ENCODE measurements around the gene UNC13B. TPM values are rescaled to one million over a fixed set of nuclear protein-coding genes. Genes with fewer than 3 reads are reported as not detected.

Gene UNC13B
- total RNA-seq, 1 donor from 2014 or later = 31.0 TPM

GRCh38 chr9:35341021-35341420 lies 179.2 kb downstream of the UNC13B start:
- Mint-ChIP-seq H3K9me3 (no peaks in the 10 kb centered on the region), H3K36me3 (peaks cover under 1% of the 10 kb centered on the region), H3K4me1 (peaks cover 17% of the 10 kb centered on the region), H3K27ac (no peak overlapping the region), H3K4me3 (no peak overlapping the region), H3K27me3 (ENCODE audit: low read depth) (no peaks in the 10 kb centered on the region)
- no peak for TF ChIP-seq CTCF (IDR thresholded peaks at IDR 0.05; ENCODE audit: unreplicated experiment)
- DNase-seq (ENCODE audit: low spot score in 2 of 2, unreplicated experiment in 2 of 2) = no peak

DNA sequence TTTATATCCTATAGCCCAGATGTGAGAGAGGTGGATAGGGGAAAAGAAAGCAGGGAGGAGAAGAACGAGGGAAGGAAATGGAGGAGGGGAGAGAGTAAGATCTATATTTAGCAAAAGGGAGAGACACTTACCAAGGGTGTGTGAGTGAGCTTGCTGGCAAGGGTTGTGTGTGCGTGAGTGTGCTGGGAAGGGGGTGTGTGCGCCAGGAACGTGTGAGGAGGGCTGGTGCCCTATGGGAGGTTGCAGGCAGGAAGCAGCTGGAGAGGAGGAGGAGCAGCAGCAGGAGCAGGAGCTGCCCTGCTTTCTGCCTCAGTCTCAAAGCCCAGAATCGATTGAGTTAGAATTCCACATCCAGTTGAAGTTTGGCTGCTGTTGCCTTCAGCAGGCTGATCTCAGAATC lies 179.8 kb downstream of the UNC13B start:
- Mint-ChIP-seq H3K27ac (no peak overlapping the region), H3K4me1 (peaks cover 22% of the 10 kb centered on the region), H3K36me3 (no peaks in the 10 kb centered on the region), H3K9me3 (no peaks in the 10 kb centered on the region), H3K27me3 (ENCODE audit: low read depth) (no peaks in the 10 kb centered on the region), H3K4me3 (no peak overlapping the region)
- DNase-seq (ENCODE audit: low spot score in 2 of 2, unreplicated experiment in 2 of 2) = no peak
- TF ChIP-seq CTCF (IDR thresholded peaks at IDR 0.05; ENCODE audit: unreplicated experiment) = no peak

DNA sequence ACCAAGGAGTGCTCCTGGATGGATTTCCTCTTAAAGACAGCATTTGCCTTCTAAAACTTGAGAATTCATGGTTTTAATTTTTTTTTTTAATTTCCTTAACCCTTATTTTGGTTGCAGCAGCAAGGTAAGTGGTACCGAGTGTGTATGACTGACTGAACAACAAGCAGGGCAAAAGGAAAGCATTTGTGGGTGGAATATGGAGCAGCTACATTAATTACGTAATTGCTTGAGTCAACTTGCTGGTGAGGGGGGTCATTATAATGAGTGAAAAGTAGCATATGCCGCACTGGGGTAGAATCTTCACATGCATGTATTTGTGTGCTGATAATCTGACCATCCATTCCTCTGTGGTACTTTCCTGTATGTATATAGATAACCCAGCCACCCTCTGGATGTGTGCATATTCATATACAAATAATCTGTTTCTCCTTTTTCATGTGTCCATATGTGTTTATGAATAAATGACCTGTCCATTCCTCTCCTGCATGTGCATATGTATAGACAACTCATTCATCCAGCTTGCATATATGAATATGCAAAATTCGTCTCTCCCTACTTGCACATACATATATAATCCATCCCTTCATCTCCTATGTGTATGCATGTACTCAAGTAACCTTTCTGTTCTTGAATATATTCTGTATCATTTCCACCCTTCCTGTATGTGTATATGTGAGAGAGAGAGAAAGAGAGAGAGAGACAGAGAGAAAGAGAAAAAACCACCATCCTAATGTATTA lies 180.6 kb downstream of the UNC13B start:
- Mint-ChIP-seq H3K27me3 (ENCODE audit: low read depth) (no peaks in the 10 kb centered on the region), H3K36me3 (no peaks in the 10 kb centered on the region), H3K9me3 (no peaks in the 10 kb centered on the region), H3K27ac (no peak overlapping the region), H3K4me1 (peaks cover 22% of the 10 kb centered on the region), H3K4me3 (no peak overlapping the region)
- no peak for DNase-seq (ENCODE audit: low spot score in 2 of 2, unreplicated experiment in 2 of 2)
- no peak for TF ChIP-seq CTCF (IDR thresholded peaks at IDR 0.05; ENCODE audit: unreplicated experiment)

DNA sequence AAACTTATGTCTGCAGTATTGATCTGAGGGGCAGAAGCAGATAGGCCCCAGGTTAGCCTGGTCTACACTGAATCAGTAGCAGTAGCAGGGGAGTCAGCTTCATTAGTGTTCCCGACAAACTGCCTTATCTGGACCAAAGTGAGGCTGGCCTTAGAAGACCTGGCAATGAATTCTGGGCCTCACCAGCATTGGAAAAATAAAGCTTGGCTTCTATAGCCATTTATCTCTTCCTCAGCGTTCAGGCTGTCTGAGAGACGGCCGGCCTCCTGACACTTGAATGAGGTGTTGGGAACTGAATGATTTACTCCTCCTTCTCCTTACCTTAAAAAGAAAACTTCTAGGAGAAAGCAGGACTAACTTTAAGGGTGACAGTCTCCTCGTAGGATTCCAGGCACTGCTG lies 186.3 kb downstream of the UNC13B start:
- Mint-ChIP-seq H3K9me3 (no peaks in the 10 kb centered on the region), H3K27ac (no peak overlapping the region), H3K4me3 (no peak overlapping the region), H3K36me3 (no peaks in the 10 kb centered on the region), H3K27me3 (ENCODE audit: low read depth) (no peaks in the 10 kb centered on the region), H3K4me1 (peaks cover 11% of the 10 kb centered on the region)
- no peak for DNase-seq (ENCODE audit: low spot score in 2 of 2, unreplicated experiment in 2 of 2)
- no peak for TF ChIP-seq CTCF (IDR thresholded peaks at IDR 0.05; ENCODE audit: unreplicated experiment)

- Mint-ChIP-seq H3K27me3 (ENCODE audit: low read depth) (no peaks in the 10 kb centered on the region), H3K4me1 (peaks cover 15% of the 10 kb centered on the region), H3K9me3 (no peaks in the 10 kb centered on the region), H3K36me3 (no peaks in the 10 kb centered on the region), H3K4me3 (no peak overlapping the region), H3K27ac (no peak overlapping the region)
- no peak for TF ChIP-seq CTCF (IDR thresholded peaks at IDR 0.05; ENCODE audit: unreplicated experiment)
- DNase-seq (ENCODE audit: low spot score in 2 of 2, unreplicated experiment in 2 of 2) = no peak
Observed at GRCh38 chr9:35349287-35349990, 187.6 kb downstream of the UNC13B start.

Measured in mesothelial cell of epicardium (in vitro differentiated cells).